Caco-2 (cell line): Measurements from ENCODE around the gene PPM1A. TPM values are rescaled to one million over a fixed set of nuclear protein-coding genes. Genes with fewer than 3 reads are reported as not detected.

ENCODE experiments used
- BruUV-seq: library from RNA; stranded (reverse); fragments of 400-500 nt; replicated peaks from 2 replicates; lab custom pipeline; 2021; lab: Mats Ljungman, UMichigan
- CTCF ChIA-PET: fragments of 300-600 bp; sonication (Branson Sonifier 250); formaldehyde crosslinking; loops from one replicate; lab custom pipeline; 2022; ENCODE audit warnings: antibody characterized with exemption; lab: Charles Lee
- POLR2A ChIA-PET: fragments of 300-600 bp; sonication (Branson Sonifier 250); formaldehyde crosslinking; loops from one replicate; lab custom pipeline; 2022; ENCODE audit warnings: antibody characterized with exemption; lab: Charles Lee
- DNase-seq, 2 experiments: peaks; one replicate each; pipeline versions ENCODE4 v3.0.0 to v3.0.0-alpha.2; 2020 to 2022
- H3K27me3 ChIP-seq: replicated peaks from 2 replicates; pipeline ENCODE4 v1.6.0; 2011; ENCODE audit warnings: low read length; ENCODE audit not compliant: control insufficient read depth, insufficient read depth
- H3K36me3 ChIP-seq: 2 replicates; pipeline ENCODE4 v1.5.1; 2011; ENCODE audit warnings: low read length; ENCODE audit not compliant: control insufficient read depth, insufficient read depth
- H3K4me1 ChIP-seq: fragments of 250-450 bp; sonication (Bioruptor Pico); 2 replicates; pipeline ENCODE4 v1.5.1; 2020; ENCODE audit warnings: mild to moderate bottlenecking
- H3K4me3 ChIP-seq: 2 replicates; pipeline ENCODE4 v1.5.1; 2011; ENCODE audit warnings: low read depth, mild to moderate bottlenecking, control low read depth, low read length
- H3K9me3 ChIP-seq: fragments of 250-450 bp; sonication (Bioruptor Pico); 2 replicates; pipeline ENCODE4 v1.5.1; 2020; ENCODE audit warnings: mild to moderate bottlenecking, moderate library complexity
- H3K27ac Mint-ChIP-seq: one replicate; pipeline ENCODE4 v1.8.0; 2022; ENCODE audit warnings: mixed read lengths; ENCODE audit not compliant: unreplicated experiment
- H3K27me3 Mint-ChIP-seq: one replicate; pipeline ENCODE4 v1.8.0; 2022; ENCODE audit warnings: mixed read lengths; ENCODE audit not compliant: insufficient read depth, unreplicated experiment
- H3K36me3 Mint-ChIP-seq: one replicate; pipeline ENCODE4 v1.8.0; 2022; ENCODE audit warnings: mild to moderate bottlenecking, mixed read lengths; ENCODE audit not compliant: insufficient read depth, unreplicated experiment
- H3K4me1 Mint-ChIP-seq: one replicate; pipeline ENCODE4 v1.8.0; 2022; ENCODE audit warnings: low read depth, mixed read lengths; ENCODE audit not compliant: unreplicated experiment
- H3K4me3 Mint-ChIP-seq: one replicate; pipeline ENCODE4 v1.8.0; 2022; ENCODE audit warnings: mild to moderate bottlenecking, moderate library complexity, mixed read lengths; ENCODE audit not compliant: unreplicated experiment
- H3K9me3 Mint-ChIP-seq: one replicate; pipeline ENCODE4 v1.8.0; 2022; ENCODE audit warnings: mixed read lengths; ENCODE audit not compliant: unreplicated experiment
- CTCF ChIP-seq, 2 experiments: fragments of 200-600 bp in 1 of 2; IDR thresholded peaks; 1 replicate in 1 of 2; 2 replicates in 1 of 2; pipeline versions ENCODE4 v1.5.1 to v1.8.0; 2011 to 2022; ENCODE audit warnings: antibody characterized with exemption in 1 of 2, control low read depth in 1 of 2, inconsistent platforms in 1 of 2, low read depth in 1 of 2, low read length in 1 of 2, mild to moderate bottlenecking in 1 of 2, moderate library complexity in 1 of 2; ENCODE audit not compliant: insufficient read depth in 1 of 2, severe bottlenecking in 1 of 2, unreplicated experiment in 1 of 2
- intact Hi-C: fragments of 100-400 bp; cut with micrococcal nuclease; formaldehyde crosslinking; loops from one replicate; pipeline ENCODE4 v1.10.0; 2022; ENCODE audit not compliant: unreplicated experiment
- total RNA-seq: library from RNA; stranded (reverse); gene quantifications from 2 replicates; pipeline ENCODE4 v1.2.3, GENCODE V29; 2022

Gene PPM1A
- total RNA-seq, 1 experiment from 2014 or later = 35.6 TPM

GRCh38 chr14:60257865-60258264, 8.8 kb downstream of the PPM1A start:
- Histone ChIP-seq H3K4me3 (no peak overlapping the region), H3K4me1 (peaks cover 26% of the 10 kb centered on the region), H3K9me3 (no peaks in the 10 kb centered on the region), H3K36me3 (no peaks in the 10 kb centered on the region), H3K27me3 (no peaks in the 10 kb centered on the region)
- H3K36me3 Mint-ChIP-seq = no peaks in the 10 kb centered on the region
- TF ChIP-seq CTCF (IDR thresholded peaks at IDR 0.05; ENCODE audit: insufficient read depth in 1 of 2, low read depth in 1 of 2, low read length in 1 of 2, severe bottlenecking in 1 of 2, unreplicated experiment in 1 of 2) = no peak
- ChIA-PET POLR2A (no interaction called here), CTCF (interaction anchor here (1.3 kb wide), 1 partner anchor 74 kb away, joined by 3 read pairs; no protein-coding TSS in a partner anchor)
- DNase-seq = no peak
- H3K9me3 Mint-ChIP-seq = no peaks in the 10 kb centered on the region
- intact Hi-C loops = no loop called here
- no peak overlapping the region for H3K27ac Mint-ChIP-seq
- no TSS peak for BruUV-seq
- no peaks in the 10 kb centered on the region for H3K27me3 Mint-ChIP-seq
- H3K4me3 Mint-ChIP-seq = no peak overlapping the region
- peaks cover 21% of the 10 kb centered on the region for H3K4me1 Mint-ChIP-seq

GRCh38 chr14:60265163-60265562, 16.1 kb downstream of the PPM1A start:
- CTCF ChIA-PET = no interaction called here
- POLR2A ChIA-PET = no interaction called here
- intact Hi-C loops = loop anchor here (5.0 kb wide), 2 partner anchors 47 to 222 kb away; partner anchors contain the start of gene C14orf39
- Mint-ChIP-seq H3K27me3 (no peaks in the 10 kb centered on the region), H3K27ac (no peak overlapping the region), H3K4me1 (peaks cover 9% of the 10 kb centered on the region), H3K9me3 (peaks cover 10% of the 10 kb centered on the region), H3K4me3 (no peak overlapping the region), H3K36me3 (no peaks in the 10 kb centered on the region)
- Histone ChIP-seq H3K9me3 (no peaks in the 10 kb centered on the region), H3K27me3 (no peaks in the 10 kb centered on the region), H3K4me3 (no peak overlapping the region), H3K4me1 (peaks cover 9% of the 10 kb centered on the region), H3K36me3 (no peaks in the 10 kb centered on the region)
- no peak for DNase-seq
- no TSS peak for BruUV-seq
- TF ChIP-seq CTCF (IDR thresholded peaks at IDR 0.05; ENCODE audit: insufficient read depth in 1 of 2, low read depth in 1 of 2, low read length in 1 of 2, severe bottlenecking in 1 of 2, unreplicated experiment in 1 of 2) = no peak

- Mint-ChIP-seq H3K9me3 (peaks cover 10% of the 10 kb centered on the region), H3K4me3 (no peak overlapping the region)
These were observed 17.3 kb downstream of the PPM1A start for GRCh38 chr14:60266021-60266937.

More at GRCh38 chr14:60266021-60266937, 17.3 kb downstream of the PPM1A start:
- H3K4me3 ChIP-seq = no peak overlapping the region
- no peaks in the 10 kb centered on the region for H3K27me3 Mint-ChIP-seq
- intact Hi-C loops = loop anchor here (1.0 to 5.0 kb wide), 5 partner anchors 10 to 296 kb away; partner anchors contain the start of gene C14orf39
- no TSS peak for BruUV-seq
- ChIA-PET CTCF (interaction anchor here (0.6 to 1.8 kb wide), 5 partner anchors 10 to 78 kb away, joined by 3 to 23 read pairs (median 3); partner anchors contain the start of gene PPM1A), POLR2A (interaction anchor here (1.3 kb wide), 1 partner anchor 17 kb away, joined by 7 read pairs; the partner anchor contains the start of gene PPM1A)
- H3K36me3 ChIP-seq = no peaks in the 10 kb centered on the region; the same call in 1 of the 2 replicates
- peak; percentile 59 to 67 for TF ChIP-seq CTCF (IDR thresholded peaks at IDR 0.05; ENCODE audit: insufficient read depth in 1 of 2, low read depth in 1 of 2, low read length in 1 of 2, severe bottlenecking in 1 of 2, unreplicated experiment in 1 of 2)
- no peaks in the 10 kb centered on the region for H3K27me3 ChIP-seq
- DNase-seq = peak in 1 of 2 experiments; percentile 54
- H3K4me1 Mint-ChIP-seq = peaks cover 7% of the 10 kb centered on the region
- no peak overlapping the region for H3K27ac Mint-ChIP-seq
- no peaks in the 10 kb centered on the region for H3K4me1 ChIP-seq
- no peaks in the 10 kb centered on the region for H3K9me3 ChIP-seq
- no peaks in the 10 kb centered on the region for H3K36me3 Mint-ChIP-seq
